ENCODE measurements around the gene HERC3. TPM values are rescaled to one million over a fixed set of nuclear protein-coding genes. Genes with fewer than 3 reads are reported as not detected.

HERC3 gene
- total and polyA plus RNA-seq, 10 of the 15 experiments (the other 5 are each of a cell fraction or from before 2014, with no cell fraction given), result 0.52 to 18.2 (median 2.8) TPM

GRCh38 chr4:88730811-88731210 lies 138.5 kb downstream of the HERC3 start:
- Histone ChIP-seq H3K9me3 (replicated peaks; ENCODE audit: control insufficient read depth, insufficient read depth, low read length) (no peaks in the 10 kb centered on the region), H3K36me3 (ENCODE audit: control insufficient read depth in 2 of 2, insufficient read depth in 2 of 2, low read length in 1 of 2) (no peaks in the 10 kb centered on the region), H3K4me1 (ENCODE audit: control insufficient read depth, insufficient read depth, low read length) (no peaks in the 10 kb centered on the region), H3K4me2 (ENCODE audit: control insufficient read depth, insufficient read depth) (no peak overlapping the region), H3K9ac (ENCODE audit: control insufficient read depth, insufficient read depth, low read length) (no peak overlapping the region), H3K27me3 (replicated peaks in 1 of 2; ENCODE audit: control insufficient read depth in 2 of 2, insufficient read depth in 2 of 2, low read length in 1 of 2) (no peaks in the 10 kb centered on the region), H3K4me3 (no peak overlapping the region), H2AFZ (ENCODE audit: control insufficient read depth, low read depth, low read length) (no peak overlapping the region), H4K20me1 (ENCODE audit: control insufficient read depth, insufficient read depth) (no peaks in the 10 kb centered on the region), H3K79me2 (ENCODE audit: control insufficient read depth, insufficient read depth, low read length) (no peaks in the 10 kb centered on the region), H3K27ac (ENCODE audit: control insufficient read depth, insufficient read depth) (no peak overlapping the region)
- in situ Hi-C loops (cut with MboI), result no loop called here
- POLR2A ChIA-PET, result no interaction called here
- CTCF ChIA-PET, result interaction anchor here (1.9 kb wide), 1 partner anchor 191 kb away, joined by 7 read pairs; no protein-coding TSS in a partner anchor
- 93% methylated on average over 5 of the region's 5 CpGs for WGBS (ENCODE audit: insufficient coverage, insufficient replicate concordance, low lambda C conversion rate, missing lambda C conversion rate)
- intact Hi-C loops (cut with micrococcal nuclease; ENCODE audit: unreplicated experiment), result no loop called here
- no TSS peak for BruUV-seq (replicated peaks)
- ATAC-seq, result no peak
- SMC1A ChIA-PET (ENCODE audit: uncharacterized antibody, unreplicated experiment), result interaction anchor here (1.2 kb wide), 1 partner anchor 88 kb away, joined by 3 read pairs; no protein-coding TSS in a partner anchor
- RAD21 ChIA-PET (ENCODE audit: unreplicated experiment), result no interaction called here
- no peak for FAIRE-seq
- DNase-seq (ENCODE audit: low read depth, low spot score), result no peak
- TF ChIP-seq ESRRA (IDR thresholded peaks at IDR 0.05; ENCODE audit: low read length) (no peak), MEF2A (IDR thresholded peaks at IDR 0.05; ENCODE audit: insufficient read depth, low read depth, low read length) (no peak), DPF2 (IDR thresholded peaks at IDR 0.05) (no peak), SREBF1 (IDR thresholded peaks at IDR 0.05; ENCODE audit: low read length) (no peak), RELA (IDR thresholded peaks at IDR 0.05; ENCODE audit: borderline replicate concordance, partially characterized antibody) (no peak), SIX5 (IDR thresholded peaks at IDR 0.05; ENCODE audit: low read depth, low read length, severe bottlenecking) (no peak), CHD1 (IDR thresholded peaks at IDR 0.05; ENCODE audit: low read depth, low read length) (no peak), RUNX3 (IDR thresholded peaks at IDR 0.05; ENCODE audit: low read length) (no peak)
- TF ChIP-seq, protein P1, sequence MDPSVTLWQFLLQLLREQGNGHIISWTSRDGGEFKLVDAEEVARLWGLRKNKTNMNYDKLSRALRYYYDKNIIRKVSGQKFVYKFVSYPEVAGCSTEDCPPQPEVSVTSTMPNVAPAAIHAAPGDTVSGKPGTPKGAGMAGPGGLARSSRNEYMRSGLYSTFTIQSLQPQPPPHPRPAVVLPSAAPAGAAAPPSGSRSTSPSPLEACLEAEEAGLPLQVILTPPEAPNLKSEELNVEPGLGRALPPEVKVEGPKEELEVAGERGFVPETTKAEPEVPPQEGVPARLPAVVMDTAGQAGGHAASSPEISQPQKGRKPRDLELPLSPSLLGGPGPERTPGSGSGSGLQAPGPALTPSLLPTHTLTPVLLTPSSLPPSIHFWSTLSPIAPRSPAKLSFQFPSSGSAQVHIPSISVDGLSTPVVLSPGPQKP (IDR thresholded peaks at IDR 0.05; ENCODE audit: low read depth, low read length), result no peak
